GM12865 (cell line): ENCODE data around the gene CCSER1.

Experiments
- DNase-seq: peaks from one replicate; pipeline ENCODE4 v3.0.0; 2010; ENCODE audit warnings: low read depth
- H3K4me3 ChIP-seq: 2 replicates; pipeline ENCODE4 v1.5.1; 2011; ENCODE audit warnings: mild to moderate bottlenecking, low read depth, low read length, control low read depth
- TF ChIP-seq, protein P1 (sequence below): IDR thresholded peaks from 2 replicates; pipeline ENCODE4 v1.5.1; 2011; ENCODE audit warnings: low read length, control low read depth, low read depth, inconsistent platforms; ENCODE audit not compliant: insufficient read depth; ENCODE audit errors: missing control alignments

CCSER1 gene

GRCh38 chr4:90982813-90983212, 855.6 kb downstream of the CCSER1 start:
- TF ChIP-seq, protein P1, sequence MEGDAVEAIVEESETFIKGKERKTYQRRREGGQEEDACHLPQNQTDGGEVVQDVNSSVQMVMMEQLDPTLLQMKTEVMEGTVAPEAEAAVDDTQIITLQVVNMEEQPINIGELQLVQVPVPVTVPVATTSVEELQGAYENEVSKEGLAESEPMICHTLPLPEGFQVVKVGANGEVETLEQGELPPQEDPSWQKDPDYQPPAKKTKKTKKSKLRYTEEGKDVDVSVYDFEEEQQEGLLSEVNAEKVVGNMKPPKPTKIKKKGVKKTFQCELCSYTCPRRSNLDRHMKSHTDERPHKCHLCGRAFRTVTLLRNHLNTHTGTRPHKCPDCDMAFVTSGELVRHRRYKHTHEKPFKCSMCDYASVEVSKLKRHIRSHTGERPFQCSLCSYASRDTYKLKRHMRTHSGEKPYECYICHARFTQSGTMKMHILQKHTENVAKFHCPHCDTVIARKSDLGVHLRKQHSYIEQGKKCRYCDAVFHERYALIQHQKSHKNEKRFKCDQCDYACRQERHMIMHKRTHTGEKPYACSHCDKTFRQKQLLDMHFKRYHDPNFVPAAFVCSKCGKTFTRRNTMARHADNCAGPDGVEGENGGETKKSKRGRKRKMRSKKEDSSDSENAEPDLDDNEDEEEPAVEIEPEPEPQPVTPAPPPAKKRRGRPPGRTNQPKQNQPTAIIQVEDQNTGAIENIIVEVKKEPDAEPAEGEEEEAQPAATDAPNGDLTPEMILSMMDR, result no peak
- DNase-seq, result no peak
- no peak overlapping the region for H3K4me3 ChIP-seq

- TF ChIP-seq, protein P1, result no peak
- no peak overlapping the region for H3K4me3 ChIP-seq
- no peak for DNase-seq
Measured at GRCh38 chr4:90990284-90990683, 863.1 kb downstream of the CCSER1 start.

GRCh38 chr4:90992213-90992612, 865.0 kb downstream of the CCSER1 start:
- no peak overlapping the region for H3K4me3 ChIP-seq
- DNase-seq, result no peak
- TF ChIP-seq, protein P1, result no peak

GRCh38 chr4:90994851-90995574, 867.8 kb downstream of the CCSER1 start:
- no peak for DNase-seq
- TF ChIP-seq, protein P1, result no peak
- no peak overlapping the region for H3K4me3 ChIP-seq

- H3K4me3 ChIP-seq, result no peak overlapping the region
- no peak for DNase-seq
- TF ChIP-seq, protein P1, result no peak
Measured at GRCh38 chr4:90995996-90996395, 868.8 kb downstream of the CCSER1 start.

- TF ChIP-seq, protein P1, result no peak
- no peak for DNase-seq
- H3K4me3 ChIP-seq, result no peak overlapping the region
Measured at GRCh38 chr4:90996813-90997212, 869.6 kb downstream of the CCSER1 start.

GRCh38 chr4:91015861-91016260, 888.7 kb downstream of the CCSER1 start:
- DNase-seq, result no peak
- no peak overlapping the region for H3K4me3 ChIP-seq
- TF ChIP-seq, protein P1, result no peak
